ENCODE data around the gene NR6A1.

Gene NR6A1

GRCh38 chr9:124488641-124489210 is 282.4 kb downstream of the NR6A1 start:
- DNase-seq (ENCODE audit: low spot score) = no peak

GRCh38 chr9:124487260-124488182 is 283.6 kb downstream of the NR6A1 start:
- DNase-seq (ENCODE audit: low spot score) = no peak

GRCh38 chr9:124486778-124487259 is 284.3 kb downstream of the NR6A1 start:
- no peak for DNase-seq (ENCODE audit: low spot score)

GRCh38 chr9:124485936-124486335 is 285.2 kb downstream of the NR6A1 start:
- no peak for DNase-seq (ENCODE audit: low spot score)

- no peak for DNase-seq (ENCODE audit: low spot score)
Observed at GRCh38 chr9:124485201-124485600, 285.9 kb downstream of the NR6A1 start.

GRCh38 chr9:124483481-124483880 is 287.6 kb downstream of the NR6A1 start:
- no peak for DNase-seq (ENCODE audit: low spot score)

- DNase-seq (ENCODE audit: low spot score) = no peak
Observed at GRCh38 chr9:124482431-124483031, 288.6 kb downstream of the NR6A1 start.

GRCh38 chr9:124481115-124481514 is 290.0 kb downstream of the NR6A1 start:
- no peak for DNase-seq (ENCODE audit: low spot score)

- DNase-seq (ENCODE audit: low spot score) = peak; percentile 20
Observed at GRCh38 chr9:124480621-124480981, 290.5 kb downstream of the NR6A1 start.

- no peak for DNase-seq (ENCODE audit: low spot score)
Observed at GRCh38 chr9:124479947-124480620, 291.0 kb downstream of the NR6A1 start.

GRCh38 chr9:124479371-124479770 is 291.7 kb downstream of the NR6A1 start:
- DNase-seq (ENCODE audit: low spot score) = no peak

GRCh38 chr9:124478354-124478753 is 292.8 kb downstream of the NR6A1 start:
- DNase-seq (ENCODE audit: low spot score) = no peak

GRCh38 chr9:124477648-124478285 is 293.3 kb downstream of the NR6A1 start:
- DNase-seq (ENCODE audit: low spot score) = no peak

- peak; percentile 3 for DNase-seq (ENCODE audit: low spot score)
Observed at GRCh38 chr9:124477211-124477647, 293.9 kb downstream of the NR6A1 start.

- DNase-seq (ENCODE audit: low spot score) = no peak
Observed at GRCh38 chr9:124475868-124476690, 295.0 kb downstream of the NR6A1 start.

GRCh38 chr9:124475158-124475867 is 295.8 kb downstream of the NR6A1 start:
- no peak for DNase-seq (ENCODE audit: low spot score)

GRCh38 chr9:124474151-124474550 is 297.0 kb downstream of the NR6A1 start:
- DNase-seq (ENCODE audit: low spot score) = no peak

GRCh38 chr9:124473310-124473709 is 297.8 kb downstream of the NR6A1 start:
- DNase-seq (ENCODE audit: low spot score) = no peak

- no peak for DNase-seq (ENCODE audit: low spot score)
Observed at GRCh38 chr9:124472770-124473169, 298.3 kb downstream of the NR6A1 start.

- DNase-seq (ENCODE audit: low spot score) = no peak
Observed at GRCh38 chr9:124471761-124472160, 299.4 kb downstream of the NR6A1 start.

Measured in kidney tubule cell (primary cell).